IPS-NIHi7 (cell line): Measurements from ENCODE around the gene FBLN7.
A peak's percentile ranks its signal among the peaks of the same experiment; 100 is the strongest.

Experiments used
- DNase-seq: peaks from one replicate; pipeline ENCODE4 v3.0.0; 2012; ENCODE audit warnings: mixed read lengths; ENCODE audit errors: extremely low spot score

Gene FBLN7

DNA sequence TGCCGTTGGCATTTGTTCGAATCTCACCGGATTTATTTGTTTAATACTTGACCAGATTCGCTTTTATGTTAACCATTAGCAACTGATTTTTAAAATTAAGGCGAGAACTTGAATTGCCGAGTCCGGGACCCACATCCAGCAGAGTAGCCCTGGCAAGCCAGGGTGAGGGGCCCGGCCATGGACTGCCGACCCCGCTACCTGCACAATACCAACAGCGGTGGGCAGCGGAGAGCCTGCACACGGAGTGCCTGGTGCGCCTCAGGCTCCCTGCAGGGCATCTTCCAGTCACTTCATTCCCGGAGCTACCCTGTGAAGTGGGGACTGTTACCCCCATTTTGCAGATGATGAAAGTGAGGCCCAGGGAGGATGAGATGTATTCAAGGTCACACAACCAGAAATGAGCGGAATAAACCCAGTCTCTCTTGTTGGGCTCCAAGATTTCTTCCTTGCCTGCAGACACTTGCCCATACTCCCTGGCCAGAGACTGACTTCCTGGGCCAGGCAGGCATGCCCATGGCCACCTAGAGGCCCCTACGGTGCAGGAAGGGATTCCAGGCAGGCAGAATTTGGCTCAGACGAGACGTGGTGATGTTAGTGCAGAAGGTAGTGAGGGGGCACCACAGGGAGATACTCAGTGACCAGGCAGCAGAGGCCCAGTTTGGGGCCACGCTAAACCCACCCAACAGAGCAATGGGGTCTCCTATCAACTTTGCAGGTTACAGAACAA is 2.9 kb downstream of the FBLN7 start:
- peak; percentile 13 for DNase-seq

DNA sequence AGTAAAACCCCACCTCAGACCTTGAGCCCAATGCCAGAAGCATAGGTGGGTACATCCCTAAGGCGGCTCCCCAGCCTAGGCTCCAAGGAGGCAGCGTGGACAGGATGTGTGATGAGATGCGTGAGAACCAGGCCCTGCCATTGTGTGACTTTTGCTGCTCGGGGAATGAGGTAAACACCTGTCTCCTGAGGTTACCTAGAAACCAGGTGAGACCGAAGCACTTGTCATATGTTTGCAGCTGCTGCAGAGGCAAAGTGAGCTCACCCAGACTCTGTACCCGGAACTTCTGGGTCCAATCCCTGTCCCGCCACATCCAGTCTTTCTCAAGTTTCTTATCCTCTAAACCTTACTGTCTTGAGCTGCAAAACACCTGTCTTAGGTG is 3.4 kb downstream of the FBLN7 start:
- DNase-seq, result no peak

DNA sequence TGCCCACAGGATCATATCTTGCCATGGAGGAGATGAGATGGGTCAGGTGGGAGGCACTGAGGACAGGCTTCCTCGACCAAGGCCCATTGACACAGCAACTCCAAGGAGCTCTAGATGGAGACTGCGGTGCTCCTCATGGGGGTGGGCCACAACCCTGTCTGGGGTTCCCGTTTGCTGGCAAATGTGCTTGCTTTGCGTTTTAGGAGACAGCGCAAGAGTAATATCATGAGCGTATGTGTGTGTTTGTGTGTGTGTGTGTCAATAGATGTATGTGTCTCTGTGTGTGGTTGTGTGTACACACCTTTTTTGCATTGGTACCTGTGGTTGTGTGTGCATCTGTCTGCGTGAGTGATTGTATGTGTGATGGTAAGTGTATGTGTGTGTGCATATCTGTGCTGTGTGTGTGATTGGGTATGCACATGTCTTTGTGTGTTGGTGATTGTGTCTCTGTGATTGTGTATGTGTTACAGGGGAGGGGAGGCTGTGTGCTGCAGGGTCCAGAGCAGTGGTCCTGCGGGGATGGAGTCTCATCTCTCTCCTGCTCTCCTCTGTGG is 4.4 kb downstream of the FBLN7 start:
- no peak for DNase-seq

DNA sequence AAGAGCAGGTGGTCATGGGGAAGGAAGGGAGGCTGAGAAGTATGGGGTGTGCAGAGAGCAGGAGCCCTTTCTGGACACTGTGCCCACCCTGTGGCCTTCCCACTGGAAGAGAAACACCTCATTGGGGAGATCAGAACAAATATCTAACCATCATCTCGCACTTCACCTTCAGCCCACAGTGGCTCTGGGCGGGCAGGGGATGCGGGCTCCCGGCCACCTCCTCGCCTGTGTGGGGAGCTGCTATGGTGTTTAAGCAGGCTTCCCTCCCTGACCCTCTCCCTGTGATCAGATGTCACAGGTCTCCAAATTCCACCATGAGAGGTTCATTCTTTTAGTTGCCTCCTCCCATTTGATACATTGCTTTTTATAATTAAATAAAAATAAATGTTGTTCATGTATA is 5.0 kb downstream of the FBLN7 start:
- peak; percentile 7 for DNase-seq

DNA sequence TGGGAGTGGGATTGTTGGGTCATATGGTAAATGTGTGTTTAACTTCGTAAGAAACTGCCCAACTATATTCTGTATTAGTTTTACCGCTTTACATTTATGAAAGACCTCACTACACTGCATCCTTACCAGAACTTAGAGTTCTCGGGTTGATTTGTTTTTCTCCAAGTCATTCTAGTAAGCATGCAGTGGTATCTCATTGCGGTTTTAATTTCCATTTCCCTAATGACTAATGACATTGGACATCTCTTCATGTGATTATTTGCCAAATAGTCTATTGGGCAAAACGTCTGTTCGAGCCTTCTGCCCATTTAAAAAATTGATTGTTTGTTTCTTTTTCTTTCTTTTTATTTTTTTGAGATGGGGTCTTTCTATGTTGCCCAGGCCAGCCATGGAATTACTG is 6.8 kb downstream of the FBLN7 start:
- no peak for DNase-seq

DNA sequence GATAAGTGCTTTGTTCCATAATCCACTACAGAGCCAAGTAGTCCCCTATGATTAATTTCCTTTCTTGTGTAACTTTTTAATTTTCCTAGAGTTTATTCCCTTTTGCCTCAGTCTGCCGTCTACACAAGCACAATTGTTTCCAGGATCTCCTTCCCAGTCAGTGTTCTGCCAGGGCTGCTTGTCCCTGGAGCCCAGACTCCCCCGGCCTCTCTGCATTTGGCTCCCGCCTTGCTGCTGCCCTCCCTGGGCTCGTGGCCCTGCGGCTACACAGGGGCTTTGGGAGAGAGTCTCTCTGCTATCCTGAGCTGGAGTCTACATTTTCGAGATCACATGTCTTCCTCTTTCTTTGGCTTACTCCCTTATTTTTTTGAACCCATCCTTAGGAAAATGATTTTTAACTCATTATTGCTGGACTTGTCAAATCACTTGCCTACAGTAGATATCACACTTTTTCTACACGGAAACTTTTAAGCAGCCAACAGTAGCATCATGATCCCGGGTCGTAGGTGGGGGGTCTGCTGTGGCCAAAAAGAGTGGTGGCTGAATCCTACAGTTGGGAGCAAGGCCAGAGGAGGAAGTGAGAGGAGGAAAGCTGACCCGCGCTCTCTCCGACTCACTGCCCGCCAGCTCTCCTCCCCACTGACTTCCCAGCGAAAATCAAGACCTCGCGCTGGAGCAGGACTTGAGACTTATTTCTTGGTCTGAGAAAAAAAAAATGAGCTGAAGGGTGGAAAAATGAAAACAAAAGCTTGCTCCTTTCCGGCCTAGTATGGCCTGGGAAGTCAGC is 9.4 kb downstream of the FBLN7 start:
- peak; percentile 31 for DNase-seq

DNA sequence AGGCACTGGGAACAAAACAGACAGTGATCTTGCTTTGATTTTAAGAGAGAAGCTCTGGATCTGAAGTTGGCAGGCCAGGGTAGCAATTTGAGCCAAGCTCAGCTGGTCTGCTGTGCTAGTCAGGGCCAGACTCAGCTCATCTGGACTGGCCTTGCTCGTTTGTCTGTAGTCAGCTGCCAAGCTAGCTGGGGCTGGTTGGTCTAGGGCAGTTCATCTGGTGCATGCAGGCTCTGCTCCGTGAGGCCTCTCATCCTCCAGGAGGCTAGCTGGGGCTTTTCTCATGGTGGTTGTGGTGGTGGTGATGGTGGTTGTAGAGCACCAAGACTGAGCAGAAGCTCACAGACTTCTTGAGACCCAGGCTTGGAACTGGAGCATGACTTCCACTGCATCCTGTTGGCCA is 10.3 kb downstream of the FBLN7 start:
- no peak for DNase-seq

DNA sequence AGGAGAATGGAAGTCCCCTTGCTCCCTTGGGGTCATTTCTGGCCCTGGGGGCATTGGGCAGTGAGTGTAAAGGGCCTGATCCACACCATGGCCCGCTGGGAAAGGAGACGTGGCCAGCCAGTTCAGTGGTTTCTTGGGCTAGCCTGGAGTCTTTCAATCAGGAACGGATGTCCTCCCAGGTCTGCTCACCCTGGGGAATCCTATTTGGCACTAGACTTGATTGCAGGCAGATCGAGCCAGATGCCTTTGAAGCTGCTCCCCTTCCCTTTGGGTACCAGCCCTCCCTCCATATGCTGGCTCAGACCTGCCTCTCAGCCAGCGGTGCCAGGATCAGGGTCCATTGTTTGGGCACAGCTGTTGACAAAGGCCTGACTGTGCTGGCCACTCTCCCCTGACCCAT is 11.0 kb downstream of the FBLN7 start:
- DNase-seq, result no peak

DNA sequence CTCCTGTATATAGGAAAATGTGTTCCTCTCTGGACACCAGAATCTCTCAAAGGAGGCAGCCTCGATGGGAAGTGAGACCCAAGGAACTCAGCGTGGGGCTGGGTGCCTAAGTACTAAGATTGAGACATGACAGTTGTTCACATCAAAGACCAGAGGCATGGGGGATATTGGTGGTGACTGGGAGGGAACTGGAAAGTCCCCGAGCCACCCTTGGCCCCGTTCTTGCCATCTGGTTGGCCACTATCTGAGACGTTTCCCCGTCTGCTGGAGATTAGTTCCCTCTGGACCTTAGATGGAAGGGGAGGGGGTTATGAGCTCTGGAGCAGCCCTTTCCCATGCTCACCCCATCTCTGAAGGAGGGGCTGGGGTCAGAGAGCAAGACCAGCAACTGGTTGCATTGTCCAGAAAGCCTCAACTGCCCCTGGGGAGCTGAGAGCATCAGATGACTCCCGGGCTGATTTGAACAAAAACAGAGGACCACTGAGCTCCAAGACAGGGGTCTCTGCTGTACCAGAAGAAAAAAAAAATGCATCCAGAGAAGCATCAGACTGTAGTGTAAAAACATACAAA is 11.8 kb downstream of the FBLN7 start:
- peak; percentile 4 for DNase-seq

DNA sequence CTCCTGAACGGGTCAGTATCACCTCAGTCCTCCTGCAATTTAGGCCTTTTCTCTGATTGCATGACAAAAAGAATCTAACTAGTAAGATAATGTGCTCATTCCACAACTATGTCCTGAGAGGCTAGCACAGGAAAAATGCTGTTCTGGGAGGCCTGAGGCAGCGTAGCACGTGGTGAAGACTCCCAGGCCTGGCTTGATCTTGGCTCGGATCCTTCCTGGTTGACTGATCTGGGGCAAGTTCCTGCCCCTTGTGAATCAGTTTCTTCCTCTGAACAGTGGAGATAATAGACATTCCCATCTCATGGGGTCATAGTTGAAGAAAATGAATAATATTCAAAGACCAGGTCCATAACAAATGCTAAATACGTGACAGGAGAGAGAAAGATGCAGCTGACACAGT is 12.3 kb downstream of the FBLN7 start:
- no peak for DNase-seq

DNA sequence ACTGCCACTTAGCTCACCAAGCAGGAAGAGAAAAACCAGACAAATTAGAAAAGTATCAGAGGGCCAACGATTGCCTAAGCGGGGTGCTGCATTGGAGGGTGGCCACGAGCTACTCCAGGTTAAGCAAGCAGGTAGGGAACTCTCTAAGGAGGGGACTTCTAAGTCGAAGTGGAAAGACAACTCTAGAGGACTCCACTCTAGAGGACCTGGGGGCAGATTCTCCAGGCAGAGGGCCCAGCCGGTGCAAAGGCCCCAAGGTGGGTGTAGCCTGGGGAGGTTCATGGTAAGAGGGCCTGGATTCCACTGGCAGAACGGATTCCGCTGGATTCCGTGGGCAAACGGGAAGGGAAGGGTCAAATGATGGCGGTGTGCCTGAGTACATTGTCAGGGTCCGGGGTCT is 12.7 kb downstream of the FBLN7 start:
- no peak for DNase-seq

DNA sequence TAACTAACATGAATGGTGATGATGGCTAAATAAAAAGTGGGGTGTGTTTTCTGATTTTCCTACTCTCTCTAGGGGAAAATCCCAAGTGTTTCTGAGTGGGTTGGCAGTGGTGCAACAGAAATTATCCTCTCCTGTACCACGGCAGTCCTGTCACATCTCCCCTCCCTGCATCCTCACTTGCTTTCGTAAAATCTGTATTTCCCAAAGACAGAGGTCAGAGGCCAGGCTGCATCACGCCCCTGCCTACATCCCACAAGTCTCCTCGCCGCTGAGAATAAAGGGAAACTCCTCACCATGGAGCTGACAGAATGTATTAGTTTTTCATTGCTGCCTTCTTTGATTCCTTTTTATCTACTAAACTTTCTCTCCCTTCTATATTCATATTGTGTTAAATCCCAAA is 13.1 kb downstream of the FBLN7 start:
- DNase-seq, result no peak

DNA sequence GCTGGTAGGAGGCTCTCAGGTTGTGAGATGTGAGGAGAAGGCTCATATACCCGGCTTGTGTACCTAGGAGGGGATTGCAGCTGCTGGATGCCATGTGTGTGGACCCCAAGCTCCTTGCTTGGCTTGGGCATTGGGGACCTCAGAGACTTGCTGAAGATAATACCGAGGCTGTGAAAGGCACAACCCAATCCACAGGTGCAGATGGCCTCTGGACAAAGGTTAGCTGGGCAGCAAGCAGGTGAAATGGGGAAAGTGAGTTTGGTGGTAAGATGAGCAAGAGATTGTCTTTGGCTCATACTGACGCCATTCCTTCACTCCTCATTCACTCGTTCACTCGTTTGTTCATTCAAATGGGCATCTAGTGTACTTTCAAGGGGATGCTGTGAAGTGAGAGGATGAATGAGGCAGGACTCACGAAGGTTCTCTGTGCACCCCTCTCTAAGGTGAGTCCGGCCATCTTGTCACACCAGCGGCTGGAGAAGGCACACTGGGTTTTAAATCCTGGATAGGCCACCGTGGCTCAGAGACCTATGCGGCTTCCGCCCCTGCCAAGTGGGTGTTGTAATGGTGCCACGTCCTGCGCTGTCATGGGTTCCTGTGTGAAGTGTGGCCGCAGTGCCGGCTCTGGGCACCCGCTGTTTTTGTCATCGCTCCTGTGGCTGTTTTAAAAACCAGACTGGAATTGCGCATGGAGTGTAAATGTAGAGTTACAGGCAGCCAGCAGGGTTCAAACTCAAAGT is 13.7 kb downstream of the FBLN7 start:
- DNase-seq, result no peak

DNA sequence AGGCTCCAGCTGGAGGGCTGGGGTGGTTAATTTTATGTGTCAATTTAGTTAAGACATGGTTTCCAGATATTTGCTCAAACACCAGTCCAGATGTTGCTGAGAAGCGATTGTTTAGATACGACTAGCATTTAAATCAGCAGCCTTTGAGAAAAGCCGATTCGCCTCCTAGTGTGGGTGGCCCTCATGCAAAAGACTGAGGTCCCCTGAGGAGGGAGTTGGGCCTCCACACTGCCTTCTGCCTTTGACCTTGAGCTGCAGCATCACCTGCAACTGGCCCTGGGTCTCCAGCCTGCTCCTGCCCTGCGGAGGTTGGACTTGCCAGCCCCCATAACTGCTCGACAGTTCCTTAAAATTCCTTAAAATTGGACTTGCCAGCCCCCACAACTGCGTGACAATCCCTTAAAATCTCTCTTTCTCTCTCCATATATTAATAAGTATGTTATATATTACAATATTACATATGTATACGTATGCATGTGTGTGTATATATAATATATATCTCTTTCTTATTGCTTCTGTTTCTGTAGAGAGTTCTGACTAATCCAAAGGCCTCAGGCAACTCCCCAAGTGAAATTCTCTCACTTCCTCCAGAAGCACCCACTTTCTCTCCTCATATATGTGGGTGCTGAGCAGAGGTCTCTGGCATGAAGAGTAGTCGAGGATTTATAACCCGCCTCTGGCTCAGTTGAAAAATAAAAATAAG is 14.4 kb downstream of the FBLN7 start:
- DNase-seq, result no peak

DNA sequence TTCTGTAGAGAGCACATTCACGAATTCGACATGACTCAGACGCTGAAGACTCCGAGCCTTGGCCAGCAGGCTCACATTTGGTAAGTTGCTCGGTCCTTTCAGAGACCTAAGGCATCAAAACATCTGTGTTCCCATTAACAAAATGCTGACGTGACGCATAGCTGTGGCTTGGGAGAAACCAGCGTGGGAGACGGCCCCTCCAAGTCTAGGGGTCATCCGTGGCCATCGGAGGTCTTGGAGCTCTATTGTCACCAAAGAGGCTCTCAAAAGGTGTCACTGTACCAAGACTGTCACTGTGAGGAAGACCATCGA is 14.9 kb downstream of the FBLN7 start:
- DNase-seq, result no peak

DNA sequence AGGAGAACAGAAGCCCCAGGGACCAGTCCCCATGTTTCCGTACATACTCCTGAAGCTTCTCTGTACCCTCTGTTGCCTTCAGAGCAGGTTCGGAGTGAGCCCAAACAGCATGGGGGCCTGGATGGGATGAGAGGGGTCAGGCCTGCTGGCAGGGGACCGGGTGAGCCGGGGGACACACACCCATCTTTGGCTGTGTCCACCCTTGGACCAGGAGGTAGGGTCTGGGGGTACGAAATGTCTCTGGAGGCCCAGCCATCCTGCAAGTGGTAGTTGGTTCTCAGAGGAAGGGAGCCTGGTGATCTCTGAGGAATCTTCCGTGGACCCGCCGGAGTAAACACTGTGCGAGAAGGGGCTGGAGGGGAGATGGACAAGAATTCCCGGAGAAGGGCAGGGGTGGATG is 15.3 kb downstream of the FBLN7 start:
- no peak for DNase-seq

DNA sequence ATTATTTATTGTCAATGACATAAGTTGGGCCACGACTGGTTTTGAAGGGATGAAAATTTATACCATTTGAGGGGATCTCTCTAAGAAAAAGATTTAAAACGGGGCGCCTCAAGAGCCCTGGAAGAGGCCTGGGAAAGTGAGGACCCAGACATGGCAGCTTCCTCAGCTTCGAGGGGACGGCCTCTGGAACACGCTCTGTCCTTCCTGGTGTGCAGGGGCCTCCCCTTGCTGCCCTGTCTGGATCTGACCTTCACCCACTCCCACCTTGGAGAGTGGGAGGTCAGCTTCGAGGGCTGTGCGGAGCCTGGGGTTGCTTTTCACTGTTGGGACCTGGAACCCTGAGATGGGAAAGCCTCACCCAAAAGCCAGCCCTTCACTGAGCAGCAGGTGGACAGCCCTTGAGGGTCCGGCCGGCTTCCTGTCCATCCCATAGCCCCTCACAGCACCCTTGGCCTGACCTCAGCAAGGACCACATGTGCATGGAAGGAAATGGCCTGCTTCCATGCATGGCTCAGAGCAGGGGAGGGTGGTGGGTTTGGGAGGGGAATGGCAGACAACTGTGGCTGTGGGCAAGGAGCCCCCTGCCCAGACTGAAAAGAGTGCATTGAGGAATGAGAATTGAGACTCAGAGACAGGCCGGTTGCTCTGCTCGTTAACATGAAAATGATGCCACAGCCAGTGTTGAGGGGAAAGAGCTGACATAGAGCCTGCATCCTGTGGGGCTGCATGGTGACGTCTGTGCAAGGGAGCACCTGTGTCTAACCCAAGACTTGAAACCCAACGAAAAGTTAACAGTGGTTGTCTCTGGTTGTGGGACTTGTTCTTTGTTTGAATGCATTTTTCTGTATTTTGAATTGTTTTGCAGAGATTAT is 16.3 kb downstream of the FBLN7 start:
- no peak for DNase-seq

DNA sequence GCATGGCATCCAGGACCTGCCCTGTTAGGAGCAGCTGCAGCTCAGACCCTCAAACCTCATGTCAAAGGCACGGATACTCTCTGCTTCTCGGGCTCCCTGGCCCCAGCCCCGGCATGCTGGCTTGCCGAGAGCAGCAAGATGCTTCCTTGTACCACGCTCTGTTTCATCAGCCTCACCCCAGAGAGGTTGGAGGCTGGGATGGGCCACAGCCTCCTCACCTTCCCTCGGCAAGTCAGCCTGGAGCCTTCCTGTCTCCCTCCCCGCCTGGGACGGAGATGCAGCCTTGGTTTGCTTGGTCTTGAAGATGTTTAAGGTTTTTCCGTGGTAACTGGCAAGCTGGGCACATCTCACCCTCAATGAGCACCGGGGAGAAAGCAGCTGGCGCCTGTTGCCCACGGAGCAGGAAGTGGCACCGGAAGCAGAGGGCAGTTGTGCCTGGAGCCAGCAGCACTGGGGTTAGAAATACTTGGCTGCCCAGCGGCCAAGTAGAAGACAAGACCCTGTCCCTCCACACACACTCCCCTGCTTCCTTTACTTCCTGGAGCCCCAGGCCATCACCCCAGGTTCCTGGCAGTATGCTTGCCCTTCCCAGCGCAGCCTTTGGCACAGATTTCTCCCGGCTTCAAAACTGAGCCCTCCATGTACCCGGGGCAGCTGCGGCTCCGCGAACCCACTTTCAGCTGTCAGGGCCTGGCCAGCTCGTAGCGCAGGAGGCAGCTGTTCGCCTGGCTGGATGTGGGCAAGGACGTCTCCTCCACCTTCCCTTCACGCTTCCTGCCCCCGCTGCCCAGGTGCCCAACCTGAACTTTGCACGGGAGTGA is 17.4 kb downstream of the FBLN7 start:
- no peak for DNase-seq

DNA sequence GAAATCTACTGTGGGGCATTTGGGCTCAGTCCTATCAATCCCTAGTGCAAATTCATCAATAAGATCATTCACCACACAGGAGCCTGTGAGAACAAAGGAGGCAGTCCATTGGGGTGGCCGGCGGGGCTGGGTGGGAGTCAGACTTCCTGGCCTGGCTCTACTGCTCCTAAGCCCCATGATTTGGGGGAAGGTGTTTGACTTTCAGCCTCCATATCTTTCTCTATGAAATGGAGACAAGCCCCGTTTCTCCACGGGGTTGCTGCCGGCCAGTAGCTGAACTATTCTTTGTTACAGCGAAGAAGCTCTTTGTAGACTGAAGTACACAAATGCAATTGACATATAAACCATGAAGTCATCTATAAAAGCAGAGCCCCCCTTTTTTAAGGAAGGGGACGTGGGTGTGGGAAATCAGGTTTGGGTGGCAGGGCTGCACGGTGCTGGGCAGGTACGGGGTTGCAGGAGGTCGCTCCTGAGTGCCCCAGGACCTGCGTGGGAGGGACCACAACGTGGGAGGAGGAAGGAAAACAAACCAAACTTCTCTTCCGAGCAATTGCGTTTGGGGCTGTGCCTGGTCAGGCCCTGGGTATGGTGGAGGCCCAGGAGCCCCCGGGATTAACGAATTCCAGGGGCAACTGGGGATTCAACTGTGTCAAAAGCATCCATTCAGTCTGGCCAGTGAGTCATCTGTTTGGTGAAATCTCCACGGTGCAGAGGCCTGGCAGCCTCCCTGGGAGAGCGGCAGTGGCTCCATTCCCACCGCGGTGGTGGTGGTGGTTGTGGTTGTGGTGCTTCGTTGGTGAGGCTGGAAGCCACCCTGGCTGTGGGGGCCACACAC is 18.2 kb downstream of the FBLN7 start:
- DNase-seq, result no peak
